DOHH2 (cell line): ENCODE results near the gene RTP3.
"Not testable (repeated sequence)": the region's sequence is repeated elsewhere in the genome, so short reads cannot be mapped to it uniquely, and the experiment has no call there.

ENCODE experiments used
- H3F3A ChIP-seq: fragments of 200-600 bp; sonication (generic), shearing (Covaris generic); 2 replicates; pipeline ENCODE4 v1.6.0; 2016; ENCODE audit warnings: antibody characterized with exemption, mild to moderate bottlenecking; ENCODE audit not compliant: control insufficient read depth, insufficient read depth
- H3K27ac ChIP-seq: fragments of 200-600 bp; sonication (generic); 2 replicates; pipeline ENCODE4 v1.5.1; 2014; ENCODE audit warnings: low read depth, mild to moderate bottlenecking, low read length, moderate library complexity
- H3K27me3 ChIP-seq: fragments of 200-600 bp; sonication (generic); 2 replicates; pipeline ENCODE4 v1.6.1; 2014; ENCODE audit warnings: mild to moderate bottlenecking, low read length, mixed read lengths; ENCODE audit not compliant: control insufficient read depth
- H3K36me3 ChIP-seq: fragments of 200-600 bp; sonication (generic); 2 replicates; pipeline ENCODE4 v1.6.1; 2014; ENCODE audit warnings: mild to moderate bottlenecking, low read length, moderate library complexity, mixed read lengths; ENCODE audit not compliant: control insufficient read depth
- H3K4me1 ChIP-seq: fragments of 200-600 bp; sonication (generic); 2 replicates; pipeline ENCODE4 v1.6.1; 2014; ENCODE audit warnings: mild to moderate bottlenecking, low read length, mixed read lengths; ENCODE audit not compliant: control insufficient read depth
- H3K4me2 ChIP-seq: fragments of 200-600 bp; sonication (generic); 2 replicates; pipeline ENCODE4 v1.6.0; 2014; ENCODE audit warnings: mild to moderate bottlenecking, low read length, moderate library complexity
- H3K4me3 ChIP-seq: fragments of 200-600 bp; sonication (generic); 2 replicates; pipeline ENCODE4 v1.5.1; 2014; ENCODE audit warnings: mild to moderate bottlenecking, low read length, mixed read lengths
- H3K79me2 ChIP-seq: fragments of 200-600 bp; sonication (generic); 2 replicates; pipeline ENCODE4 v1.6.1; 2014; ENCODE audit warnings: mild to moderate bottlenecking, low read length, mixed read lengths; ENCODE audit not compliant: control insufficient read depth
- H3K9me2 ChIP-seq: fragments of 200-600 bp; sonication (generic); replicated peaks from 2 replicates; pipeline ENCODE4 v1.6.1; 2014; ENCODE audit warnings: mild to moderate bottlenecking, low read length, mixed read lengths; ENCODE audit not compliant: control insufficient read depth
- H3K9me3 ChIP-seq: fragments of 200-600 bp; sonication (generic); 2 replicates; pipeline ENCODE4 v1.6.1; 2014; ENCODE audit warnings: antibody characterized with exemption, low read length, mixed read lengths; ENCODE audit not compliant: control insufficient read depth, insufficient read depth
- H4K20me1 ChIP-seq: fragments of 200-600 bp; sonication (generic); 2 replicates; pipeline ENCODE4 v1.6.0; 2014; ENCODE audit warnings: low read depth, mild to moderate bottlenecking, antibody characterized with exemption, low read length, moderate library complexity; ENCODE audit not compliant: control insufficient read depth, insufficient read depth
- CTCF ChIP-seq: fragments of 200-600 bp; sonication (generic); IDR thresholded peaks from one replicate; pipeline ENCODE4 v1.5.1; 2014; ENCODE audit warnings: antibody characterized with exemption, mild to moderate bottlenecking, low read depth, low read length; ENCODE audit not compliant: poor library complexity, severe bottlenecking
- EZH2phosphoT487 ChIP-seq: fragments of 200-600 bp; sonication (generic); IDR thresholded peaks from 2 replicates; pipeline ENCODE4 v1.6.1; 2017; ENCODE audit warnings: borderline replicate concordance, mild to moderate bottlenecking, antibody characterized with exemption, low read length, moderate library complexity, mixed read lengths

Gene RTP3

DNA sequence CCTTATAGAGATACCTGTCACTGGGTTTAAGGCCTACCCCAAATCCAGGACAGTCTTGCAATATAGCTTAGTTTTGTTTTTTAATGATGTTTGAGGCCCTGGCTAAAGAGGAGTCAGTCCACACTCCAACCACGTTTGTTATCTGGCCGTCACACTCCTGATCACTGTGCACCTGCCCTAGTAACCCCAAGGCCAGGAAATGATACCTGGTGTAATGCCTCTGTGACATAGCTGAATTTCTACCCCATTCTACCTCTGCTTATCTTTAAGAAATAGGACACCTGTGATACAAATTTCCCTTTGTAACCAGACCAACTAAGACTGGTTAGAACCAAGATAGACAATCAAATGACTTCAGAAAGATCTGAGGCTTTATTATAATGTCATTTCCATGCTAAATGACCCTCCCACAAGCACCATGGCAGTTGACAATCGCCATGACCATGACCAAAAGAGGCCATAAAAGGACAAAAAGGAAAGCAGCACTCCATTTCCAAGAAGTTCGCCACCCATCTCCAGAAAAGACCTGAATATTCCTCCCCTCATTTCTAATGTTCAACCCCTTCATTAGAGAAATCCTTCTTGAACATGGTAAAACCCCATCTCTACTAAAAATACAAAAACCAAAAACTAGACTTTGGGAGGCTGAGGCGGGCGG lies 4.8 kb upstream of the RTP3 start:
- peaks cover 67% of the 10 kb centered on the region for H3K4me1 ChIP-seq
- H3K27ac ChIP-seq, result no peak overlapping the region
- no peaks in the 10 kb centered on the region for H3K36me3 ChIP-seq
- no peaks in the 10 kb centered on the region; the same call in 1 of the 2 replicates for H3F3A ChIP-seq
- no peak for TF ChIP-seq EZH2phosphoT487
- TF ChIP-seq CTCF, result no peak
- H3K4me2 ChIP-seq, result peak overlapping the region; percentile 8
- no peak overlapping the region for H3K4me3 ChIP-seq
- no peaks in the 10 kb centered on the region for H3K9me2 ChIP-seq
- H3K27me3 ChIP-seq, result 0 out of 2 replicates have a peak, but pooled peaks cover 2% of the 10 kb centered on the region
- no peaks in the 10 kb centered on the region for H4K20me1 ChIP-seq
- H3K79me2 ChIP-seq, result no peaks in the 10 kb centered on the region
- H3K9me3 ChIP-seq, result no peaks in the 10 kb centered on the region

GRCh38 chr3:46494491-46494890 lies 3.3 kb upstream of the RTP3 start:
- H3K27me3 ChIP-seq, H3F3A ChIP-seq, H3K79me2 ChIP-seq, H3K27ac ChIP-seq, H3K36me3 ChIP-seq, H3K4me2 ChIP-seq, H3K4me3 ChIP-seq, H3K9me2 ChIP-seq, H3K9me3 ChIP-seq, H4K20me1 ChIP-seq: not testable (repeated sequence)
- peaks cover 73% of the 10 kb centered on the region for H3K4me1 ChIP-seq

- no peaks in the 10 kb centered on the region; the same call in 1 of the 2 replicates for H3F3A ChIP-seq
- TF ChIP-seq EZH2phosphoT487, result no peak
- no peak for TF ChIP-seq CTCF
- no peaks in the 10 kb centered on the region for H3K9me3 ChIP-seq
- peaks cover 78% of the 10 kb centered on the region for H3K4me1 ChIP-seq
- no peaks in the 10 kb centered on the region for H3K27me3 ChIP-seq
- no peaks in the 10 kb centered on the region for H3K36me3 ChIP-seq
- H3K9me2 ChIP-seq, result no peaks in the 10 kb centered on the region
- peak overlapping the region; percentile 6; the same call in 1 of the 2 replicates for H3K27ac ChIP-seq
- H3K4me2 ChIP-seq, result peak overlapping the region; percentile 64
- H4K20me1 ChIP-seq, result no peaks in the 10 kb centered on the region
- H3K4me3 ChIP-seq, result no peak overlapping the region
- H3K79me2 ChIP-seq, result no peaks in the 10 kb centered on the region
Measured at GRCh38 chr3:46495901-46496456, 1.8 kb upstream of the RTP3 start.
